Measurements from ENCODE around the gene ADARB1. TPM values are rescaled to one million over a fixed set of nuclear protein-coding genes. Genes with fewer than 3 reads are reported as not detected.

The ADARB1 gene
- total and polyA plus RNA-seq, 2 of the 4 experiments (the other 2 are of a cell fraction): 39.8 to 47.3 TPM

GRCh38 chr21:45126204-45126626 lies 51.8 kb downstream of the ADARB1 start:
- H3K9ac ChIP-seq (ENCODE audit: low read depth, low read length): no peak overlapping the region
- no peak overlapping the region for H2BK15ac ChIP-seq (ENCODE audit: low read depth, low read length)
- H4K8ac ChIP-seq (ENCODE audit: low read depth in 2 of 2, low read length in 2 of 2): no peak overlapping the region
- ATAC-seq (ENCODE audit: low read depth) (no peak), DNase-seq (no peak)
- intact Hi-C loops (cut with micrococcal nuclease): no loop called here
- no peaks in the 10 kb centered on the region for H3K27me3 ChIP-seq (ENCODE audit: control insufficient read depth, insufficient read depth, low read length)
- peaks cover 20% of the 10 kb centered on the region for H3K9me1 ChIP-seq (ENCODE audit: insufficient read depth, low read length)
- BruUV-seq (replicated peaks): no TSS peak
- H2AFZ ChIP-seq (replicated peaks; ENCODE audit: low read length, poor library complexity): no peak overlapping the region
- H3K27ac ChIP-seq (ENCODE audit: insufficient read depth, low read length): no peak overlapping the region
- POLR2A ChIA-PET (ENCODE audit: unreplicated experiment): interaction anchor here (0.6 kb wide), 1 partner anchor 162 kb away, joined by 18 read pairs; the partner anchor contains the start of gene POFUT2
- H4K91ac ChIP-seq (ENCODE audit: insufficient read depth, low read depth, low read length): no peak overlapping the region
- 92% methylated on average over 2 of the region's 11 CpGs; no CpG with 5 or more reads in 1 of the 2 experiments for WGBS, 2 experiments (ENCODE audit: extremely low coverage in 2 of 2, insufficient read length in 1 of 2)
- H4K5ac ChIP-seq (ENCODE audit: low read depth, low read length): no peak overlapping the region
- H3K79me1 ChIP-seq (ENCODE audit: low read depth in 1 of 2, low read length in 2 of 2): peaks cover 36 to 81% of the 10 kb centered on the region in 2 experiments
- no peak overlapping the region for H3K14ac ChIP-seq (replicated peaks; ENCODE audit: low read depth, low read length)
- H2BK20ac ChIP-seq (ENCODE audit: low read depth, low read length): no peak overlapping the region
- H3K56ac ChIP-seq (ENCODE audit: extremely low read depth, insufficient read depth, low read length): no peak overlapping the region
- peaks cover 22% of the 10 kb centered on the region for H3K4me1 ChIP-seq (ENCODE audit: control insufficient read depth, insufficient read depth, low read length)
- H3K23ac ChIP-seq (ENCODE audit: low read depth, low read length): no peak overlapping the region
- no peak overlapping the region for H3K4me3 ChIP-seq (ENCODE audit: insufficient read depth, low read depth, low read length)
- H3K18ac ChIP-seq (ENCODE audit: low read depth, low read length): no peak overlapping the region
- no peak overlapping the region for H2AK5ac ChIP-seq (ENCODE audit: low read depth, low read length)
- CTCF ChIA-PET: interaction anchor here (2.8 kb wide), 1 partner anchor 11 kb away, joined by 13 read pairs; no protein-coding TSS in a partner anchor
- H3K4me2 ChIP-seq (ENCODE audit: low read depth, low read length): no peak overlapping the region
- TF ChIP-seq RCOR1 (IDR thresholded peaks at IDR 0.05; ENCODE audit: insufficient replicate concordance, low read length): no peak
- no peak for TF ChIP-seq FOS (IDR thresholded peaks at IDR 0.05; ENCODE audit: low read depth, low read length)
- TF ChIP-seq USF2 (IDR thresholded peaks at IDR 0.05; ENCODE audit: low read depth, low read length): no peak
- no peak for TF ChIP-seq NFE2L2 (IDR thresholded peaks at IDR 0.05; ENCODE audit: low read depth, low read length)
- no peak for TF ChIP-seq BHLHE40 (IDR thresholded peaks at IDR 0.05; ENCODE audit: low read depth, low read length)
- no peak for TF ChIP-seq RAD21 (IDR thresholded peaks at IDR 0.05; ENCODE audit: low read length)
- no peak for TF ChIP-seq MXI1 (IDR thresholded peaks at IDR 0.05; ENCODE audit: borderline replicate concordance, low read depth, low read length)
- no peak for TF ChIP-seq CEBPB (IDR thresholded peaks at IDR 0.05; ENCODE audit: low read depth, low read length)
- in situ Hi-C loops (cut with MboI; ENCODE audit: low sequenced_read_pairs): loop anchor here (5.0 kb wide), 1 partner anchor 179 kb away; no protein-coding TSS in a partner anchor
- H3K36me3 ChIP-seq (ENCODE audit: control insufficient read depth, insufficient read depth, low read length): peaks cover 53% of the 10 kb centered on the region
- H2AK9ac ChIP-seq (replicated peaks; ENCODE audit: low read depth, low read length, poor library complexity): no peak overlapping the region
- dilution Hi-C loops (cut with HindIII; ENCODE audit: low sequenced_read_pairs, unreplicated experiment): no loop called here
- no peak overlapping the region for H3K4ac ChIP-seq (ENCODE audit: low read depth, low read length)
- no peak overlapping the region for H2BK5ac ChIP-seq (ENCODE audit: low read depth, low read length, poor library complexity, severe bottlenecking)
- H4K20me1 ChIP-seq (ENCODE audit: insufficient read depth, low read length): peaks cover 98% of the 10 kb centered on the region
- no peak overlapping the region for H2BK120ac ChIP-seq (ENCODE audit: low read depth, low read length)
- no peaks in the 10 kb centered on the region for H3K9me3 ChIP-seq (ENCODE audit: control insufficient read depth, insufficient read depth, low read length)

Measured in IMR-90 (cell line).